Upper lobe of right lung (tissue), 1 donor: ENCODE data around the gene TMEM222. TPM values are rescaled to one million over a fixed set of nuclear protein-coding genes. Genes with fewer than 3 reads are reported as not detected.

Source experiments
- ATAC-seq: fragments of 200-7000 bp; cut with Tn5 transposase; one replicate; pipeline ENCODE4 v1.9.1; 2020; ENCODE audit warnings: mild to moderate bottlenecking, moderate library complexity
- DNase-seq: peaks from one replicate; pipeline ENCODE4 v3.0.0-alpha.2; 2020
- H3K27ac ChIP-seq: fragments of 200-600 bp; one replicate; pipeline ENCODE4 v1.8.0; 2022
- H3K27me3 ChIP-seq: fragments of 200-600 bp; one replicate; pipeline ENCODE4 v1.8.0; 2022; ENCODE audit warnings: mild to moderate bottlenecking
- H3K36me3 ChIP-seq: fragments of 200-600 bp; one replicate; pipeline ENCODE4 v1.8.0; 2022
- H3K4me1 ChIP-seq: fragments of 200-600 bp; one replicate; pipeline ENCODE4 v1.8.0; 2022
- H3K4me3 ChIP-seq: fragments of 200-600 bp; one replicate; pipeline ENCODE4 v1.8.0; 2022; ENCODE audit warnings: mild to moderate bottlenecking
- H3K9me3 ChIP-seq: fragments of 200-600 bp; one replicate; pipeline ENCODE4 v1.8.0; 2022
- CTCF ChIP-seq: fragments of 200-600 bp; IDR thresholded peaks from one replicate; pipeline ENCODE4 v1.8.0; 2022; ENCODE audit warnings: antibody characterized with exemption
- intact Hi-C: fragments of 100-400 bp; cut with DNase I; formaldehyde crosslinking; loops from one replicate; pipeline ENCODE4 v1.11.0; 2022
- total RNA-seq: library from RNA; stranded (reverse); fragmentation: NEBNext Ultra II Directional; extraction: Animal tissue kit (Norgen Biotek cat#: 25700); gene quantifications from one replicate; pipeline ENCODE4 v1.2.1, GENCODE V29; 2021
- donor health status: DM: no; HTN: yes; CAD: no; lungs with severe emphysema.

Gene TMEM222
- total RNA-seq, 1 donor from 2014 or later: 36.7 TPM

GRCh38 chr1:27356277-27356618 lies 34.3 kb downstream of the TMEM222 start:
- H3K4me3 ChIP-seq: no peak overlapping the region
- peaks cover under 1% of the 10 kb centered on the region for H3K4me1 ChIP-seq
- no peaks in the 10 kb centered on the region for H3K27me3 ChIP-seq
- TF ChIP-seq CTCF: no peak
- H3K9me3 ChIP-seq: no peaks in the 10 kb centered on the region
- no peak for DNase-seq
- no peak for ATAC-seq
- H3K27ac ChIP-seq: no peak overlapping the region
- H3K36me3 ChIP-seq: peaks cover 79% of the 10 kb centered on the region
- intact Hi-C loops: no loop called here

GRCh38 chr1:27356619-27357280 lies 34.8 kb downstream of the TMEM222 start:
- Histone ChIP-seq H3K27me3 (no peaks in the 10 kb centered on the region), H3K9me3 (no peaks in the 10 kb centered on the region), H3K36me3 (peaks cover 84% of the 10 kb centered on the region), H3K4me3 (no peak overlapping the region), H3K27ac (no peak overlapping the region), H3K4me1 (no peaks in the 10 kb centered on the region)
- intact Hi-C loops: no loop called here
- no peak for TF ChIP-seq CTCF
- no peak for DNase-seq
- no peak for ATAC-seq

- H3K27me3 ChIP-seq: no peaks in the 10 kb centered on the region
- H3K9me3 ChIP-seq: no peaks in the 10 kb centered on the region
- H3K27ac ChIP-seq: no peak overlapping the region
- ATAC-seq (peak; percentile 85), DNase-seq (peak; percentile 89)
- peaks cover 91% of the 10 kb centered on the region for H3K36me3 ChIP-seq
- no peak overlapping the region for H3K4me3 ChIP-seq
- no peaks in the 10 kb centered on the region for H3K4me1 ChIP-seq
- intact Hi-C loops: no loop called here
- TF ChIP-seq CTCF: peak; percentile 100
Measured at GRCh38 chr1:27357281-27358037, 35.5 kb downstream of the TMEM222 start.

- Histone ChIP-seq H3K4me1 (no peaks in the 10 kb centered on the region), H3K36me3 (peaks cover 98% of the 10 kb centered on the region), H3K9me3 (no peaks in the 10 kb centered on the region), H3K27ac (no peak overlapping the region), H3K4me3 (no peak overlapping the region), H3K27me3 (no peaks in the 10 kb centered on the region)
- DNase-seq (no peak), ATAC-seq (no peak)
- intact Hi-C loops: no loop called here
- TF ChIP-seq CTCF: no peak
Measured at GRCh38 chr1:27358038-27358927, 36.3 kb downstream of the TMEM222 start.

- Histone ChIP-seq H3K27ac (no peak overlapping the region), H3K27me3 (no peaks in the 10 kb centered on the region), H3K4me1 (no peaks in the 10 kb centered on the region), H3K4me3 (no peak overlapping the region), H3K9me3 (no peaks in the 10 kb centered on the region), H3K36me3 (peaks cover 98% of the 10 kb centered on the region)
- no peak for ATAC-seq
- TF ChIP-seq CTCF: no peak
- DNase-seq: no peak
- intact Hi-C loops: no loop called here
Measured at GRCh38 chr1:27358928-27359313, 37.0 kb downstream of the TMEM222 start.
